ENCODE data around the gene KCNA5.
A peak's percentile ranks its signal among the peaks of the same experiment; 100 is the strongest.

KCNA5 gene

GRCh38 chr12:5043589-5044419, at the start of gene KCNA5:
Gene KCNA5 (plus strand): TSS chr12:5043879. CDS start chr12:5044148, 269 bp downstream.
- DNase-seq (ENCODE audit: low read depth, low spot score): peak; percentile 18

- no peak for DNase-seq (ENCODE audit: low read depth, low spot score)
Observed at GRCh38 chr12:4994622-4995021, 49.1 kb upstream of the KCNA5 start.

GRCh38 chr12:4996714-4997113, 47.0 kb upstream of the KCNA5 start:
- no peak for DNase-seq (ENCODE audit: low read depth, low spot score)

DNA sequence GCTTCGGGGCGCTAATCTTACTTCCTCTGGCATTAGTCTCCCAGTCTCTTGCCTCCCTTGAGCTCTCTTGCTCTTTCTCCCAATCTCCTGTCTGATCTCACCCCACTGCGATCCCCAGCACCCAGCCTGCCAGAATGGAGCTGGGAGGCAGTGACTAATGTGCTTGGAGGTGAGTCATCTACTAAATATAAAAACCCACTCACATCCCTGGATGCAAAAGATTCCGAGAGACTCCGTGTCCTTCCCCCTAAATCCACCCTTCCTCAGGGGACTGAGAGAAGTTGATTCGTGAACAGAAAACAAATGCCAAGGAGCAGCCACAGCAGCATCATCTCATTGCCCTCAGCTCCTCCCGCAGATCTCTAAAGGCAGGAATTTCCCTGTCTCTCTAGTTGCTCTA, 45.7 kb upstream of the KCNA5 start:
- DNase-seq (ENCODE audit: low read depth, low spot score): peak; percentile 93

GRCh38 chr12:5000204-5000603, 43.5 kb upstream of the KCNA5 start:
- DNase-seq (ENCODE audit: low read depth, low spot score): no peak

- no peak for DNase-seq (ENCODE audit: low read depth, low spot score)
Observed at GRCh38 chr12:5000658-5001385, 42.9 kb upstream of the KCNA5 start.

GRCh38 chr12:5003025-5003666, 40.5 kb upstream of the KCNA5 start:
- peak; percentile 85 for DNase-seq (ENCODE audit: low read depth, low spot score)

DNA sequence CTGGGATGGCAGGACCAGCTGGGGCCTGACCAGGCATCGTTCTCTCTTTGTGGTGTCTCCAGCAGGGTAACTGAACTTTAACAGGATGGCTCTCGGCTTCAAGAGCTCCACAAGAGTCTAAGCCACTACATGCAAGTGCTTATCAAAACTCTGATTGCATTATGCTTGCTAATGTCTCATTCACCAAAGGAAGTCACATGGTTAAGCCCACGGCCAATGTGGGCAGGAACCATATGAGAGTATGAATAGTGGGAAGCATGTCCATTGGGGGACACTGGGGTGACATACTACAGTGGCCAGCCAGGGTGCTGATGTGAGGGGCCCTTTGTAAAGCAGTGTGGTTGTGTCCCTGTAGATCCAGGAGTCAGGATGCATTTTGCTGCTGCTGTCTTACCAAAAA, 35.0 kb upstream of the KCNA5 start:
- no peak for DNase-seq (ENCODE audit: low read depth, low spot score)

DNA sequence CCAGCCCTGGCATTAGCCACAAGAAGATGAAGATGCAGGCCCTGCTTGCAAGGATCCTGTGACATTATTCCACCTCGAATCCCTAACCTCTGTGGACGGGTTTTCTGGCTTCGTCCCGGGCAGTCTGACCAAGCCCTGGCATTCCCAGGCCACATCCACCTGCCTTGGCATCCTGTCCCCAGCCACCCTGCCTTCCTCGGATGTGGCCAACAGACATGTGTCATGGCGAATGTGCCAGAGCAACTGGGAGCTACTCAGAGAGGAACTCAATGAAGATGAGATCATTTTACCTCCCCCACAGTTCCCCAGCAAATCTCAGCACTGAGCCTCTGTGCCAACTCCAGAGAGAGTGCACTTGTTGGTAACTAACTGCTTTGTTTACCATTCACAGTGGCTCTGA, 33.5 kb upstream of the KCNA5 start:
- DNase-seq (ENCODE audit: low read depth, low spot score): no peak

GRCh38 chr12:5012337-5012736, 31.3 kb upstream of the KCNA5 start:
- DNase-seq (ENCODE audit: low read depth, low spot score): no peak

- peak; percentile 23 for DNase-seq (ENCODE audit: low read depth, low spot score)
Observed at GRCh38 chr12:5013266-5013730, 30.4 kb upstream of the KCNA5 start.

GRCh38 chr12:5014269-5014668, 29.4 kb upstream of the KCNA5 start:
- no peak for DNase-seq (ENCODE audit: low read depth, low spot score)

DNA sequence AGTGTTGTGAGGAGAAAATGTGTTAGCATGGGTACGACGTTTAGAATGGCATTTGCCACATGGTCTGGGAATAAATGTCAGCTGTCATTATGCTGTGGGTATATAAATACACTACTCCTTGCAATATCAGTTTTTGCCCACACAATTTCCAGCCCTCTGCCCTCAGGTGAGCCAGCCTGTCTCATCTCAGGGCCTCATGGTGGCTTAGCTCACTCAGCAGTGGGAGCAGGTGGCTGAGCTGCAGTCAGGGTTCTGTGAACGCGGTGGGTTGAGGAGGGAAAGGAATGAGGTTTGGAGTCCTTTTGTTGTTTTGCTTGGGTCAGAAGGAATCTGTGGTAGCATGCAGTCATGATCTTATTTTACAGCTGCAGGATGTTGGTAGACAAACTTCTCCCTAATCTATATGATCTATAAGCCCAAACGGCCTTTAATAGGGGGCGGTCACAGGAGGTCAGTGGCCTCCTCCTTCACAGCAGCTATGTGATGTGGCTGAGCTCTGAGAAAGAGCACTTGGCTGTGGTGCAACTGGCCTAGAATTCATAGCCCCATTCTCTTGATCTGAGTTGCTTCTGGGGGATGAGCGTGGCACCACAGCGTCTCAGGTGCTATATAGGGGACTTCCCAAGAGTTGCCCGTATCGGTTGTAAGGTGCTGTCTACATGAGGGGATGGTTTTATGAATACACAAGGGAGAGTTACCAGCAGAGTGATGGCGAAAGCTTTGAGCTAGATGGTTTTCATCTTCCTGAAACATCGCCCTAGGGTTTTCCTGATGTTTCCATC, 27.8 kb upstream of the KCNA5 start:
- no peak for DNase-seq (ENCODE audit: low read depth, low spot score)

GRCh38 chr12:5016526-5016925, 27.2 kb upstream of the KCNA5 start:
- no peak for DNase-seq (ENCODE audit: low read depth, low spot score)

- DNase-seq (ENCODE audit: low read depth, low spot score): no peak
Observed at GRCh38 chr12:5017638-5018348, 25.9 kb upstream of the KCNA5 start.

DNA sequence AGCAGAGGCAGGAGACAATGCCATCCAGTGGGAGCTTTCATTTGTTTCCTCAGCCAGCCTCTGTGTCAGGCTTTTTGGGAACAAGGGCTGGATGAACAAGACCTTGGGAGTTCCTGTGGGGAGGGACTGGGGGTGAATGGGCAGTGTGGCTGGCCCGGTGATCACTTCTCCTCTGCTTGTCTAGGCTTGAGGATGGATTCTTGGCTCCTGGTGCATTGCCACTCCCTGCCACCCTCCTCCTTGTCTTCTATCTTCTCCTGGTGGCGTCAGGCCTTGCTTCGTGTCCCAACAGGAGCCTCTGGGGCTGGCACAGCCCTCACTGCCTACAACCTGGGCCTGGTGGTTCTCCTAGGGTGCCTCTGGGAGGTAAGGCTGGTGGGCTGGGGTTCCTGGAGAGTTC, 25.0 kb upstream of the KCNA5 start:
- DNase-seq (ENCODE audit: low read depth, low spot score): no peak

DNA sequence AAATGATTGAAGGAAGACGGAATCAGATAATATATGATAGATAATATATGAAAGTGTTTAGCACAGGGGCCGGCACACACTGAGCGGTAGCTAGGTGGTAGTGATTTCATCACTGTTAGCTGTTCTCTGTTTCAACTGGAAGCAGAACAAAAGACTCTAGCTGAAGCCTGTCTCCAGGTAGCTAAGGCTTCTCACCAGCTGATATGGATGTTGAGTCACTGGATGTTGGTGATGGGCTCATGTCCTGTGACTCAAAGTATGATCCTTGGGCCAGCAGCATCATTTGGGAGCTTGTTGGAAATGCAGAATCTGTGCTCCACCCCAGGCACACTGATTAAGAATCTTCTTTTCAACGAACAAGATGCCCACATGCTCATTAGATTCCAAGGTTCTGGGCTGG, 21.7 kb upstream of the KCNA5 start:
- DNase-seq (ENCODE audit: low read depth, low spot score): no peak

DNA sequence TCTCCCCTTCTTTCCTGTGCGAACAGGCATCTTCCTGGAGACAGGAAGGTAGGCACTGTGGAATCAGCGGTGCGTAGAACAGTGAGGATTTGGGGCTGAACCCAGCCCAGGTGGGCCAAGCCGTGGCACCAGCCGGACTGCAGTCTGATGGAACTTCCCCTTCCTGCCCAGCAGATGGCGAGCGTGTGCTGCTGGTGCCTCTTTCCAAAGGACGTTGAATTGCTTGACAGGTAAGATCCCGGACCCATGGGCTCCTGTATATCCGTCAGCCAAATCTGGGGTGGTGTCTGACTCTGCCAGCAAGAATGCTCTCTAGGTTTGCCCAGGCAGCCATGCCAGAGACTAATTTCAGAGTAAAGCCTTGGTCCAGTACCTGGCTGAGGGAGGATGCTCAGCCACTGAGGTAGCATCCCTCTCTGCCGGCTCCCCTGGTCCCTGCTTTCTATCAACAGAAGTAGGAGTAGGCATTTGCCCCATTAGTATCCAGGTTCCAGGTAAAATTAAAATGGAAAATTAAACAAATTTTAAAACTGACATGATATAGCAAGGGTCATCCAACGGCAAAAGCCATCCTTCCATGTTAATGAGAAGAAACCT, 21.1 kb upstream of the KCNA5 start:
- DNase-seq (ENCODE audit: low read depth, low spot score): peak; percentile 72

- no peak for DNase-seq (ENCODE audit: low read depth, low spot score)
Observed at GRCh38 chr12:5023842-5024241, 19.8 kb upstream of the KCNA5 start.

GRCh38 chr12:5026342-5026938, 17.2 kb upstream of the KCNA5 start:
- no peak for DNase-seq (ENCODE audit: low read depth, low spot score)
